Epithelial cell of proximal tubule (primary cell): ENCODE data around the gene SIK3. TPM values are rescaled to one million over a fixed set of nuclear protein-coding genes. Genes with fewer than 3 reads are reported as not detected.
"Not testable (repeated sequence)": the region's sequence is repeated elsewhere in the genome, so short reads cannot be mapped to it uniquely, and the experiment has no call there.

Source experiments
- DNase-seq: peaks from one replicate; pipeline ENCODE4 v3.0.0-alpha.2; 2011; ENCODE audit warnings: low read depth
- H3K4me3 ChIP-seq: 2 replicates; pipeline ENCODE4 v1.5.1; 2011; ENCODE audit warnings: low read depth, mild to moderate bottlenecking, low read length
- total RNA-seq: library from RNA; depleted of rRNA; stranded (reverse); fragments of >200 nt; gene quantifications from 2 replicates; pipeline ENCODE4 v1.2.3, GENCODE V29; 2015
- TF ChIP-seq, protein P1 (sequence below): conservative IDR thresholded peaks from 2 replicates; pipeline ENCODE4 v1.5.1; 2012; ENCODE audit warnings: low read depth, mild to moderate bottlenecking, low read length

Gene SIK3
- total RNA-seq, 1 donor from 2014 or later, result 17.6 TPM

DNA sequence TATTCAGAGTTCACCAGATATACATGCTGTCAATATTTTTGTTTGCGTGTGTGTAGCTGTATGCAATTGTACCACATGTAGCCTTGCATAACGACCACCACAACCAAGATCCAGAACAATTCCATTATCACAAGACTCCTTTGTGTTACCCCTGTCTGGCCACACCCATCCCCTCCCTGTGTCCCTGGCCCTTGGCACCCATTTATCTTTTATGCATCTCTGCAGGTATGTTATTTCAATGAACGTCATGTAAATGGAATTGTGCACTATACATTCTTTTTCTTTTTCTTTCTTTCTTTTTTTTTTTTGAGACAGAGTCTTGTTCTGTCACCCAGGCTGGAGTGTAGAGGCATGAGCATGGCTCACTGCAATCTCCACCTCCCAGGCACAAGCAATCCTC, 36.2 kb upstream of the SIK3 start:
- no peak for DNase-seq
- TF ChIP-seq, protein P1, sequence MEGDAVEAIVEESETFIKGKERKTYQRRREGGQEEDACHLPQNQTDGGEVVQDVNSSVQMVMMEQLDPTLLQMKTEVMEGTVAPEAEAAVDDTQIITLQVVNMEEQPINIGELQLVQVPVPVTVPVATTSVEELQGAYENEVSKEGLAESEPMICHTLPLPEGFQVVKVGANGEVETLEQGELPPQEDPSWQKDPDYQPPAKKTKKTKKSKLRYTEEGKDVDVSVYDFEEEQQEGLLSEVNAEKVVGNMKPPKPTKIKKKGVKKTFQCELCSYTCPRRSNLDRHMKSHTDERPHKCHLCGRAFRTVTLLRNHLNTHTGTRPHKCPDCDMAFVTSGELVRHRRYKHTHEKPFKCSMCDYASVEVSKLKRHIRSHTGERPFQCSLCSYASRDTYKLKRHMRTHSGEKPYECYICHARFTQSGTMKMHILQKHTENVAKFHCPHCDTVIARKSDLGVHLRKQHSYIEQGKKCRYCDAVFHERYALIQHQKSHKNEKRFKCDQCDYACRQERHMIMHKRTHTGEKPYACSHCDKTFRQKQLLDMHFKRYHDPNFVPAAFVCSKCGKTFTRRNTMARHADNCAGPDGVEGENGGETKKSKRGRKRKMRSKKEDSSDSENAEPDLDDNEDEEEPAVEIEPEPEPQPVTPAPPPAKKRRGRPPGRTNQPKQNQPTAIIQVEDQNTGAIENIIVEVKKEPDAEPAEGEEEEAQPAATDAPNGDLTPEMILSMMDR, result no peak
- H3K4me3 ChIP-seq, result no peak overlapping the region

GRCh38 chr11:117130879-117131278, 32.7 kb upstream of the SIK3 start:
- TF ChIP-seq, protein P1, result no peak
- no peak overlapping the region for H3K4me3 ChIP-seq
- DNase-seq, result peak; percentile 20

- DNase-seq, H3K4me3 ChIP-seq: not testable (repeated sequence)
Measured at GRCh38 chr11:117130396-117130795, 32.2 kb upstream of the SIK3 start.

GRCh38 chr11:117128289-117128688, 30.1 kb upstream of the SIK3 start:
- TF ChIP-seq, protein P1, result no peak
- no peak for DNase-seq
- H3K4me3 ChIP-seq, result no peak overlapping the region

GRCh38 chr11:117127171-117127901, 29.1 kb upstream of the SIK3 start:
- DNase-seq, result no peak
- TF ChIP-seq, protein P1, result no peak
- no peak overlapping the region for H3K4me3 ChIP-seq

GRCh38 chr11:117126223-117126965, 28.2 kb upstream of the SIK3 start:
- DNase-seq, result no peak
- TF ChIP-seq, protein P1, result no peak
- no peak overlapping the region for H3K4me3 ChIP-seq

DNA sequence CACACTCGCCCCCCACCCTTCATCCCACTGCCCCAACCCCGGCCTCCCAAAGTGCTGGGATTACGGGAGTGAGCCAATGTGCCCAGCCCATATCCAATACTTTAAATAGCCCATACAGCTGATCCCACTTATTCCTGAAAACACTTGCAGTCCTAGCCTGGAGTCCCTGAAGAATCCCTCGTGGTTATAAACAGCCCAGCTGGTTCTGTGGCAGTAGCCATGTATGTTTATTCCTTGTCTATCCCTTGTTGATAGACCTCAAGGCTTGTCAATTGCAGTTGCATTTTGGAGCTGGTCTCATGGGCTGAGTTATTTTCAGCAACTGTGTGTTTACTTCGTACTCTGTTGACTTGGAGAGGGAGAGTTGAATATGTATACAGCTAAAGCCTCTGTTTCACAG, 24.3 kb upstream of the SIK3 start:
- TF ChIP-seq, protein P1, result no peak
- H3K4me3 ChIP-seq, result no peak overlapping the region
- no peak for DNase-seq
